GM21786 (cell line): ENCODE measurements around the gene NKAPD1.
"Not testable (repeated sequence)": the region's sequence is repeated elsewhere in the genome, so short reads cannot be mapped to it uniquely, and the experiment has no call there.

Experiments
- ATAC-seq: cut with Tn5 transposase; IDR thresholded peaks from one replicate; pipeline ENCODE4 v1.9.1; 2021; ENCODE audit not compliant: unreplicated experiment

Gene NKAPD1

DNA sequence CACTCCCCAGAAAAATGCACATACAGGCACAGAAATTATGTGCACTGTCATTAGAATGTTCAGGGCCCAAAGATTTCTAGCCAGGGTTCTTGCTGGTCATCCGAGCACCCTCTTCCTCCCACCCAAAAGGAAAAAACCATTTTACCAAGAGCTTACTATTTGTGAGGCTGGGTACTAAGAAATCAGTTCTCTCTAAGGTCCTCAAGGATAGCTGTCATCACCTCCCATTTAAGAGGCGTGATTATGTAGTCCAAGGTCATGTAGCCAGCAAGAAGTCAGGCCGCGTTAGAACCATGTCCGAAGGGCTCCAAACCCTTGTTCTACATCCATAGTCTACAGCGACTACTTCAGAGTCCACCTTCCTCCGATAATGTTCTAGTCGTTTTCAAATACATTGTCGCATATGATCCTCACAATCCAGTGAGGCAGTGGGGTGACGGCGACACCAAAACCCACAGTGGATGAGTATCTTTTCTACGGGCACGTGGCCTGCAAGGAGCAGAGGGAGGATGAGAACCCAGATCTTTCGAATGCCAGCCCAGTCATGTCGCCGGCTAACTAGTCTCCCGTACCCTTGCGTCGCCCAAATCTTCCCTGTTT lies 11.8 kb downstream of the NKAPD1 start:
- peak; percentile 34 for ATAC-seq

DNA sequence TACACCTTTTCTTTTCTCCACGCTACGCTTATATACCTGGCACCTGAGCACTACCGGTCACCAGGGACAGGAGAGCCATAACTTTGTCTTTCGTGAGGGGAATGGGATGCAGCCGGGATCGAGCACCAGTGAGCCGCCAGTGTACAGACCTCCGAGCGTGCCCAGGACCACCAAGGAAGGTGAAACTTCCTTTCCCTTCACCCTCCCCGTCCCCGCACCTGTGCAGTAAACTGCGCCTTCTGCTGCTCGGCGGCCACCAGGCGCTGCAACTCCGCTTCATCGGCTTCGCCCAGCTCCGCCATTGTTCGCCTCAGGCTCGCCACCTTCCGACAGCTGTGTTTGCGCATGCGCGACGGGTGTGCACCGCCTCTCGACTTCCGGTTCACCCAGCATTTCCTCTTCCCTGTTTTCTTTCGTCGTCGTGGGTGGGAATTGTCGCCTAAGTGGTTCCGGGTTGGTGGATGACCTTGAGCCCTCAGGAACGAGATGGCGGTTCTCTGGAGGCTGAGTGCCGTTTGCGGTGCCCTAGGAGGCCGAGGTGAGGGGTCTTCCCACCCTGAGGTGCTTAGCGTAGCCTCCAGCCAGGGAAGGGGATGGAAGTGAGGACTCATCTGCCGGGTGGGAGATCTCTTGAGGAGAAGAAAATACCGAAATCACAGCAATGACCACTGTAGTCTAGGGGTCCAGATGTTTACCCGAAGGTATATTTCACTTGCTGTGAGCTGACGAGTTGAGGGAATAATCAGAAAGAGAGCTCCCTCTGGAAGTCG lies 12.5 kb downstream of the NKAPD1 start, which contains the start of the genes SDHD and TIMM8B:
SDHD (plus strand) TSS at position 452 of the 770 bp plus-strand sequence; CDS start at position 487, 35 bp downstream.
TIMM8B (minus strand) TSS at position 335 of the 770 bp plus-strand sequence; CDS start at position 302, 33 bp downstream.
- ATAC-seq = peak; percentile 90

DNA sequence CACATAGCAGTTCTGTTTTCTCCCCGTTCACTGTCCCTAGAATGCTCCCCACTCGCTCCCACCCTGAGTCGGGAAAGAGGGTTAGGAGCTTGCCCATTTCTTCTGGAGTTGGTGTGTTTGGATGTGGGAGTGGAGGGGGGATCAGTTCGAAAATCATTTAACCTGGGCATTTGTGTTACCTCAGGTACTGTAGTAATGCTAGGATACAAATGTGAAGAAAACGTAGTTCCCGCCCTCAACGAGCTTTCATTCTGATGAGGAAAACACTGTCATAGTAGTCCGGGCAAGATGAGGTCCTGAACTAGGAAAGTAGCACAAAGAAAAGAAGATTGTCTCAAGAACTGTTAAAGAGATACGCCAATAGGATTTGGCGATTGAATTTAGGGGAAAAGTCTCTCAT lies 13.1 kb downstream of the NKAPD1 start:
- no peak for ATAC-seq

DNA sequence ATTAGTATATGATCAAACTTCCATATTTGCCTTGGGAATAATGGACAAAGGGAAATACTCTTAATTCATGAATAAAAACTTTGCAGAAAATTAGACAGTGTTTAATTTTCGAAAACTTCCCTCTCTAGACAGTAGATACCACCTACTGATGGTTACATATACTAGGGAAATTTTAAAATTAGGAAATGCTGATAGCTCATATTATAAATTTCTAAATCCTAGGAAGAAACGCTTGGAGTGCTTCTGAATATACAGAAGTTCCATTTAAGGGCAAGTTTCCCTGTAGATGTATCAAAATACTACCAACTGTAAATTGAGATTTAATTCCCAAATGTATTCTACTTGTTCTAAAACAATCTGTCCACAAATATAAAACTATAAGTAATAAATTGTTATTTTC lies 21.2 kb downstream of the NKAPD1 start:
- ATAC-seq = not testable (repeated sequence)

DNA sequence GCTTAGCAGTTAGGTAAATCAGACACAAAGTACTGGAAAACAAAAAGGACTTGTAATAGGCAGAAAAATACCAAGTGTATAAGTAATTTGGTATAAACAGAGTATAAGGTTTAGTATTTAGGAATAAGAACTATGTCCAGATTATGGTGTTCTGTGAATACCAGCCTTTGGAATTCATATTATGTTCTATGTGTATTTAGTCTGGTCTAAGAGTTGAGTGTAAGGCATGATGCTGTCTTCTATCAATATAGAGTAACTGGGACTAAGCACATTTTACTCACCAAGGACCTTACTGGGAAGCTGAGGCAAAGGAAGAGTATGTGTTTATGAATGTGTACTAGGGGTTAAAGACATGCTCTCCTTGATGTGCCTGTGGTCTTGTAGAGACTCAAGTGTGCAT lies 22.1 kb downstream of the NKAPD1 start:
- ATAC-seq = no peak

DNA sequence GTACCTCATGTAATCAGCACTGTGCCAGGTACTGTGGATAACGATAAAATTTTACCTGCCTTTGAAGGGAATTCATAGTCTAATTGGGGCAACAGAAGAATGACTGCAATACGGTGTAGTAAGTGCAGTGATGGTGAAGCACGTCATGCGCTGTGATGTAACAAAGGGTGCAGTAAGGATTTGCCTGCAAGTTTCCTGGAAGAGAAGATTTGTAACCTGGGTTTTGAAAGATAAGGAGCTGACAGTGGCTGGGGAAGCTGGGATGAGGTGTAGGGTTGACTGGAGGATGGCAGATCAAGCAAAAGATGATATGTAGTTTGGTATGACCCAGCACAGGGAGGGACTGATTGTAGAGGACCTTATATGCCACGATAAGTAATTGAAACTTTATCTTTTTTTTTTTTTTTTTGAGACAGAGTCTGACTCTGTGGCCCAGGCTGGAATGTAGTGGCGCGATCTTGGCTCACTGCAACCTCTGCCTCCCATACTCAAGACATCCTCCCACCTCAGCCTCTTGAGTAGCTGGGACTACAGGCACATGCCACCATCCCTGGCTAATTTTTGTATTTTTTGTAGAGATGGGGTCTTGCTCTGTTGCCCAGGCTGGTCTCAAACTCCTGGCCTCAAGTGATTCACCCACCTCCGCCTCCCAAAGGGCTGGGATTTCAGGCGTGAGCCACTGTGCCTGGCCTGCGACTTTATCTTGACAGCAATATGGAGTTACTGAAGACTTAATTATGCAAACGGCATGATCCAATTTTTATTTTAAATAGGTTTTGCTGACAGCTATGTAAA lies 23.8 kb downstream of the NKAPD1 start:
- ATAC-seq = no peak

DNA sequence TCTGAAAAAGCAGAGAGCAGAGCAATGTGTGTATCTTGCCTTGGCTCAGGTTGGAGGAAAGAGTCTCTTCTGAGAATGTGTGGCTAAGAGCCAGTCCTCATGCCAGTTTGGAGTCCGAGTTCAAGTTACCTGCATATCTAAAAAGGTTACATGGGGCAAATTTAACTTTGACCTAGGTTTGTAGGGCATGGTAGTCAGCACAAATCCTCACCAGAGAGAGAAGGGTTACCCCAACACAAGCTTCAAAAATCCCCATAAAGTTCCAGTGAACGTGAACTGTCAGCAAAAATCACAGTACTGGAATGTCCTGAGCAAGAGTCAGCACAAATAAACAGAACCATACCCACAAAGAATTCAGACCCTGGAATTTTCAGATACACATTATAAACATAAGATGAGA lies 26.4 kb downstream of the NKAPD1 start:
- no peak for ATAC-seq

DNA sequence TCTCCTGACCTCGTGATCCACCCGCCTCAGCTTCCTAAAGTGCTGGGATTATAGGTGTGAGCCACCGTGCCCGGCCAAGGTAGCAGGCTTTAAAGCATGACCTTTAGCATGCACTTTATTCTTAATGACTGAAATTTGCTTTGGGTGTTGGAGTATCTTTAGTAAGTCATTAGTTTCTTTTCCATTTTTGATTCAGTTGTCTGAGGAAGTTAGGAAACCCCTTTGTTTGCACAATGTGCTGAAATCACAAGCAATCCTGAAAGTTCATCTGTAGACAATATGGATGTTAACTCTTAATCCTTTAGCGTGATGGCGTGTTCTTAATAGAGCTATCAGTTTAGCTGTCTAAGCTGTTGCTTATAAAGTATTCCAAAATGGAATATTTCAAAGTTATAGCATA lies 29.3 kb downstream of the NKAPD1 start:
- no peak for ATAC-seq

DNA sequence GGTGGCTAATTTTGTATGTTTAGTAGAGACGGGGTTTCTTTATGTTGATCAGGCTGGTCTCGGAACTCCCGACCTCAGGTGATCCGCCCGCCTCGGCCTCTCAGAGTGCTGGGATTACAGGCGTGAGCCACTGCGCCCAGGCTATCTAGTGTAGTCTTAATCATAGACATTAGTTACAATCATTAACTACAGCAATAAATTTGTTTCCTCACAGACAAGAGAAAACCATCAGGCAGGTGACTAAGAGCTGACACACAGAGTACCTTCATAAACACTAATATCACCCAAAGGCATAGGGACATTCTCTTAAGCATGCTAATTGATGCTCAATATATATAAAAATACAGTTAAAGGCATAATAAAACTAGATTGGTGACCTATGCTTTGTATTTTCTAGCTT lies 32.0 kb downstream of the NKAPD1 start:
- no peak for ATAC-seq

DNA sequence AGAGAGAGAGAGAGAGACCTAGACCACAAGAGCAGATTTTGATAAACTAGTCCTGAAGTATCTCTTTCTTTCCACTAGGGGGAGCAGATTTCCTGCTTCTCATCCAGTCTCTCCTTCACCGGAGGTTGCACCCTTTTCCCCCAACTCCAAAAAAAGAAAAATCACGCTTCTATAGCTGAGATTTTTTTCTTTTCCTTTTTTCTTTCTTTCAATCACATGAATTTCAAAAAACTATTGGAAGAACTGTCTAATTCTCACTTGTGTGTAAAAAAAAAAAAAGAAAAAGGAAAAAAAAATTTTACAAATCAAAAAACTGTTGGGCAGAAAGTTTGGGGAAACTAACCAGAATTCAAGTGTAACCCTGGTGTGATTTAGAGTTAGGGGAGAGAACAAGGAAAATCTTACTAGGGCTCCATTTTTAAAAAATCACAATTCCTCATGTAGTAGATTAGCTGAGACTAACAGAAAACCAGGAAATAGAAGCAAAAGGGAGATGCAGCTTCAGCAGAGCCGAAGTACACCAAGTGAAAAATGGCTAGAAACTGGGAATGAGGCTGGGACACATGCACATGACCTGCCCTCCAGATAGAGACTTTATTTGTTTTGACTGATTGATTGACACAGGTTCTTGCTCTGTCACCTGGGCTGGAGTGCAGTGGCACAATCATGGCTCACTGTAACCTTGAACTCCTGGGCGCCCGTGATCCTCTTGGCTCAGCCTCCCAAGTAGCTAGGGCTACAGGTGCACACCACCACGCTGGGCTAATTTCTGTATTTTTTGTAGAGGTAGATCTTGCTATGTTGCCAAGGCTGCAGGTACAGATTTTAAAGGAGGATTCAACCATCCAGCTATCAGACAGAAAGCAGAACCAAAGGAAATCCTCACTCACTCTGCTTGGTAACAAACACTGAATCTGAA lies 39.7 kb downstream of the NKAPD1 start:
- no peak for ATAC-seq

DNA sequence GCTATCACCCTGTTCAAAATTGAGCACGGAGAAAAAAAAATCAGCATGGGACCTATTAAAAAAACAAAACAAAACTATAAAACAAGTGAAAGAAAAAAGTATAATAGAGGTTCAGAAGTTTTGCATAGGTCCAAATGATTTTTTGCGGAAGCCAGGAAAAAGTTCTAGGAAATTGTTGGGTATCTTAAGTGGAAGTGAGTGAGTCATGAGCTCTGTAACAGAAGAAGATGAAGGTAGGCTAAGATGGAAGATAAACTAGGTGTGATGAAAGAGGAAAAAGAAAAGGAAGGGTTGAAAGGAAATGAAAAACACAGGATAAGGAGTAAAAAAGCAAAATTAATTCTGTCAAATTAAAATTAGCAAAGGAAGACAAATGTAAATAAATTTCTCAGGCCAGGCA lies 40.4 kb downstream of the NKAPD1 start:
- ATAC-seq = no peak

DNA sequence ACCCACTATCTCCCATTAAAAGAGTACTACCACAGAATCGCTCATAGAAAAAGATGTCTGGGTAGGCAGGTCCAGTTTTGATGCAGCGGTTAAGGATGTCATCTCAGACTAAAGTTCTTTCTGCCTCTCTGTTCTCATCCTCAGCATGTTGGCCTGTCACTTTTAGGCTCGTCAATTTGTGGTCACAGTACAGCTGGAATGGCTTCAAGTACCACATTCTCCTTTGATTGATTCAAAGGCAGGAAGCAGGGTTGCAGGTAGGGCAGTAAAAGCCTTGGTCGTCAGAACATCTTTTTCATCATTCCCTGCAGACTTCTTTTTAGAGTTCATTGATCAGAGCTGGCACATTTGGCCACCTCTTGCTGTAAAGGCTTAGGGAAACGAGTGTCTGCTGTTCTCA lies 41.3 kb downstream of the NKAPD1 start:
- no peak for ATAC-seq

DNA sequence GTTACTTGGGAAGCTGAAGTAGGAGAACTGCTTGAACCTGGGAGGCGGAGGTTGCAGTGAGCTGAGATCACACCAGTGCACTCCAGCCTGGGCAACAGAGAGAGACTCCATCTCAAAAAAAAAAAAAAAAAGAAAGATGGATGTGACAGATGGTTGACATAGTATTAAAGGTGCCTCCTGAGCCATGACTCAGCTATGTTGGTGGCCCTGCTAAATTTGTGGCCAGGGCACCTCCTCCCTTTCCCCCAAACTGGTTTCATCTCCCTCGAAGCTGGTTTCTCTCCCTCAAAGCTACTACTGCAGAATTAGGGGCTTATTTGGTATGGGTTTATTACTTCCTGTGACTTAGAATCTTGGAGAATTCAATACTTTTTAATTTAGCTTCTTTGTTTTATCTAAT lies 44.1 kb downstream of the NKAPD1 start:
- no peak for ATAC-seq

DNA sequence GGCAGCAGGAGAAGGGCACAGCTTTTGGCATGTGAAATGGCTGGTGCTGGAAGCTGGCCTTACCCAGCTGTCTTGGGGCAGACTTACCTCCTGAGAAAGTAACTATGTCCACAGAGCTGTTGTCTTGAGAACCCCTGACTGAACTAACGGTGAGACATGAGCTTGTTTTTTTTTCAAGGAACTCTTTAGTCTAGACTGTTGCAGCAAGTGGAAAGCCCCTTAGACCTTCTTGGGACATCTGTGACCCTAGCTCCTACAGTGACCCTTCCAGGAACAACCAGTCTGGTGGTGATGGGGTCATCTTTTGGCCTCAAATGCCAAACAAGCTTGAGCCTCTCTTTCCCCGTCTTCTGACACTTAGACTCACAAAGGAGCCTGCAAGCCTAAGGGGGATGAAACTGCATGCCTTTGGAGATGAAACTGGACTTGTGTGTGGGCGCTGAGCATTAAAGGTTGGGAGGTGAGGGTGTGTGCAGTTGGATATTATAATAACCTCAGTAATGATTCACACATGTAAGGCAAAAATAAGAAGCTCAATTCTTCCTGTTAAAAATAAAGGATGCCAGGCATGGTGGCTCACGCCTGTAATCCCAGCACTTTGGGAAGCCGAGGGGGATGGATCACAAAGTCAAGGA lies 48.0 kb downstream of the NKAPD1 start:
- ATAC-seq = no peak

DNA sequence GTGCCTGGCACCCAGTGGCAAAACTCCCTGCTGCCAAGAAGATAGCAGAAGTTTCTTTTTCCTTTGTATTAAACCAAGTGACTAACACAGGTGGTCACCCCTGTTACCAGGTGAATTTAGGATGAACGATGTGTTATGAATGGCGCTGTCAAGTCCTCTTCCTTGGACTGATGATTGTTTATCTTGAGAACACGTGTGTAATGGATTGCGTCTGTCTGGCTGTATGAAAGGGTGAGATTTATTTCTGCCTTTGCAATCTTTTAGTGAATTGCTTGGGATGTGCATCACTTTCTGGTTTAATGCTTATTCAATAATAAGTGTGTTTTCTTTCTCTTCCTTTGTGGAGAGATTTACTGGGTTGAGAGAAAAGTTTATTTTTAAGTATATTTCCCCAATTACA lies 49.0 kb downstream of the NKAPD1 start:
- no peak for ATAC-seq

DNA sequence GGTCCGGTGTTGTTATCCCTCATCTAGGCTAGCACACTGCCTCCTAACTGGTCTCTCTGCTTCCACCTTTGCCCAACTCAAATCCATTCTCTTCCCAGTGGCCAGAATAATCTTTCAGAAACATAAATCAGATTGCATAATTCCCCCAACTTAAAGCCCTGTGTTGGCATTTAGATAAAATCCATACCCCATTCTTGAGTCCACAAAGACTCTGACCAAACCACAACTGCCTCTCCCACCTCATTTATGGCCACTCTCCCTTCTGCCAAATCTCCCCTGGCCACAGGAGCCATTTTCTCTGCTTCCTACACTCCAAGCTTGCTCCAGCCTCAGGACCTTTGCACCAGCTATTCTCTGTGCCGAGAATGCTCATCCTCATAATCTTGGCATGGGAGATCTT lies 53.0 kb downstream of the NKAPD1 start:
- ATAC-seq = no peak

DNA sequence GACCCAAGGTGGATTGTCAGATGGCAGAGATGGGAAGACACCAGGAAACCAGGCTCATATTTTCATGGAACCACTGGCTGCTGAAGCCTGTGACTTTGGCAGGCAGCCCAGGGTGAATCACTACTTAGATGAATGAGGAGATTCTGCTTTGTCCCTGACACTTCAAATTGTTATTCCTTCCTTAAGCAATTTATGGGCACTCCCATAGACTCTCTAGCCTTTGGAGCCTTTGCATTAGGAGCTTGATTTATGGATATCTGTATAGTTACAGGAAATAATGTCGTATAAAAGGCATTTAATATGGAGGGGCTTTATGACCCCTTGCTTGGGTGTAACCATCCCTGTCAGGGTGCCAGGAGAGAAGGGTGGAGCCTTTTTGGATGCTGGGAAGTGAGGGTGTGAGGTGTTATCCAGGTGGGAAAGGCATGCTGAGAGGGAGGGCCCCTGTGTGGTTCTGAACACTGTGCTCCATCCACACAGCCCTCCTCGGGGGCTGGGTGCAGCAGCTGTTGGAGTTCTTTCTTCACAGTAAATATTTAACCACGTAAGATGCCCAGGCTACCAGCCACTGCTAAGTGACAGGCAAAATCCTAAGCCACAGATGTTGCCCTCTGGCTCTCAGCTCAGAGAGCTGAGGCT lies 54.5 kb downstream of the NKAPD1 start:
- no peak for ATAC-seq

DNA sequence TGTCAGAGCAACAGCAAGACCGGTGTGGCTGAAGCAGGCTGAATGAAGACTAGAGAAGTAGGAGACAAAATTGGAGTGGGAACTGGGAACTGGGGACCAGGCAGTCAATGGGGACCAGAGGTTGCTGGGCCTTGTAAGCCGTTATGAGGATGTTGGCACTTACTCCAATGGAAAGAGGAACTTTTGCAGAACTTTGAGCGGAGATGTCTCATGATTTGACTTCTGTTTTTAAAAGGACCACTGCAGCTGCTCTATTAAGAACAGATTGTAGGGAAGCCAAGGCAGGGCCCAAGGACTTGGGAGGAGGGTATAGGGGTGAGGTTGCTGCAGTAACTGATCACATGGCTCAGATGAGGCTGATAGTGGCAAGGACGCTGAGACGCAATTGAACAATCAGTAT lies 55.6 kb downstream of the NKAPD1 start:
- no peak for ATAC-seq

DNA sequence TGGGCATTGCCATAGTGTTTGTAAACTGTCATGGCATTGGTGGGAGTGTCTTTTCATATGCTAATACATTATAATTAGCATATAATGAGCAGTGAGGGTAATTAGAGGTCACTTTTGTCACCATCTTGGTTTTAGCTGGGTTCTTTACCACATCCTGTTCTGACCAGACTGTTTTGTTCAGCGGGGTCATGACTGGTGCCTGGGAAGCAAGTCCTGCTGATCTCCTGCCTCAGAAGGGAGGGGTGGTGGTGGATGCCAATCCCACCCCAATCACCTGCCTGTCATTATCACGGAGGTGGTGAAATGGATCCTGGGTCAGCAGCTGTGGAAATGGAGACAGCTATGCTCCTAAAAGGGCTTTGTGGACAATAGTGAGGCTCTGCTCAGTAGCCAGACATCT lies 58.6 kb downstream of the NKAPD1 start:
- no peak for ATAC-seq

DNA sequence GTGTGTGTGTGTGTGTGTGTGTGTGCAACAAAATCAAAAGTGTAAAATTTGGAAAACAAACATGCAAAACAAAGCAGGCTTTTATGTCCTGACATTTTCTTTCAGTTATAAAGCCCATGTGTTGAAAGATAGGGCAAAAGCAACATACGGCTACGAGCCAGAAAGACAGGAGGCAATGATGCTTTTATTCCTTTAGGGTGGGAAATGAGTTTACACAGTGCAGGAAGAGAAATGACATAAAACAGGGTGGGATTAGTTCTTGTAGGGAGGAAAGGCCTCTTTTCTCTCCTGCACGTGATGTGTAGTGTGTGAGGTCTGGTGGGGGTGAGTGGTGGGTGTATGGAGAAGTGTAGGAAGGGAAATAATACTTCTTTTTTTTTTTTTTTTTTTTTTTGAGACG lies 60.4 kb downstream of the NKAPD1 start:
- ATAC-seq = no peak
